WTC11 (cell line): ENCODE measurements around the gene PIP4K2C. TPM values are rescaled to one million over a fixed set of nuclear protein-coding genes. Genes with fewer than 3 reads are reported as not detected.

ENCODE experiments used
- ATAC-seq: fragments of 200-7000 bp; cut with Tn5 transposase; 2 replicates; pipeline ENCODE4 v1.10.0; 2021; ENCODE audit warnings: mild to moderate bottlenecking, moderate library complexity
- CTCF ChIA-PET: fragments of 300-600 bp; sonication (Branson Sonifier 250); formaldehyde crosslinking; loops from one replicate; lab custom pipeline; 2021; ENCODE audit warnings: antibody characterized with exemption; lab: Charles Lee
- POLR2A ChIA-PET: fragments of 350-600 bp; sonication (Branson Sonifier 250); formaldehyde crosslinking; loops from one replicate; lab custom pipeline; 2021; ENCODE audit warnings: antibody characterized with exemption; lab: Charles Lee
- DNase-seq: peaks from one replicate; pipeline ENCODE4 v3.0.0; 2021; ENCODE audit warnings: low spot score
- H3K27ac Mint-ChIP-seq: 2 replicates; pipeline ENCODE4 v1.8.0; 2021; ENCODE audit warnings: mixed read lengths
- H3K27me3 Mint-ChIP-seq: 2 replicates; pipeline ENCODE4 v1.8.0; 2021; ENCODE audit warnings: low read depth, mild to moderate bottlenecking, moderate library complexity, mixed read lengths
- H3K36me3 Mint-ChIP-seq: 2 replicates; pipeline ENCODE4 v1.8.0; 2021; ENCODE audit warnings: mixed read lengths
- H3K4me1 Mint-ChIP-seq: 2 replicates; pipeline ENCODE4 v1.8.0; 2022; ENCODE audit warnings: mixed read lengths
- H3K4me3 Mint-ChIP-seq: 2 replicates; pipeline ENCODE4 v1.8.0; 2021; ENCODE audit warnings: mild to moderate bottlenecking, moderate library complexity, mixed read lengths
- H3K9me3 Mint-ChIP-seq: 2 replicates; pipeline ENCODE4 v1.8.0; 2021; ENCODE audit warnings: mixed read lengths
- E2F5 ChIP-seq: sonication (generic); formaldehyde crosslinking; IDR thresholded peaks from 2 replicates; pipeline ENCODE4 v1.8.1; 2022; ENCODE audit warnings: mild to moderate bottlenecking, moderate library complexity, missing genetic modification reagents
- FOXP1 ChIP-seq: sonication (generic); formaldehyde crosslinking; IDR thresholded peaks from 2 replicates; pipeline ENCODE4 v1.8.0; 2022; ENCODE audit warnings: missing genetic modification reagents, mild to moderate bottlenecking, moderate library complexity, borderline replicate concordance
- MLX ChIP-seq: sonication (generic); formaldehyde crosslinking; IDR thresholded peaks from 2 replicates; pipeline ENCODE4 v1.8.1; 2023; ENCODE audit warnings: mild to moderate bottlenecking, missing genetic modification reagents, moderate library complexity
- TCF7 ChIP-seq: sonication (generic); formaldehyde crosslinking; IDR thresholded peaks from 2 replicates; pipeline ENCODE4 v1.8.0; 2022; ENCODE audit warnings: mild to moderate bottlenecking, low read depth, missing genetic modification reagents, moderate library complexity
- ZNF317 ChIP-seq: sonication (generic); formaldehyde crosslinking; IDR thresholded peaks from 2 replicates; pipeline ENCODE4 v1.8.1; 2023; ENCODE audit warnings: low read depth, mild to moderate bottlenecking, moderate library complexity, missing genetic modification reagents, borderline replicate concordance
- ZNF396 ChIP-seq: fragments of 250-450 bp; sonication (Bioruptor Pico); IDR thresholded peaks from 2 replicates; pipeline ENCODE4 v1.8.0; 2021; ENCODE audit warnings: mild to moderate bottlenecking, moderate library complexity, borderline replicate concordance
- ZNF532 ChIP-seq: fragments of 250-450 bp; sonication (Bioruptor Pico); IDR thresholded peaks from 2 replicates; pipeline ENCODE4 v1.9.0; 2021; ENCODE audit warnings: mild to moderate bottlenecking, borderline replicate concordance
- total RNA-seq: library from RNA; stranded (reverse); gene quantifications from 3 replicates; pipeline ENCODE4 v1.2.3, GENCODE V29; 2021
- TF ChIP-seq, protein P1 (sequence below): sonication (generic); formaldehyde crosslinking; IDR thresholded peaks from 2 replicates; pipeline ENCODE4 v1.8.0; 2022; ENCODE audit warnings: mild to moderate bottlenecking, missing genetic modification reagents
- TF ChIP-seq, protein P2 (sequence below): sonication (generic); formaldehyde crosslinking; IDR thresholded peaks from 2 replicates; pipeline ENCODE4 v1.8.1; 2023; ENCODE audit warnings: mild to moderate bottlenecking, missing genetic modification reagents, moderate library complexity

PIP4K2C gene
- total RNA-seq, 1 experiment from 2014 or later: 25.4 TPM

GRCh38 chr12:57619434-57620244 lies 28.6 kb downstream of the PIP4K2C start:
- DNase-seq: peak; percentile 52
- peaks cover 100% of the 10 kb centered on the region for H3K27me3 Mint-ChIP-seq
- peak overlapping the region; percentile 78 for H3K4me3 Mint-ChIP-seq

DNA sequence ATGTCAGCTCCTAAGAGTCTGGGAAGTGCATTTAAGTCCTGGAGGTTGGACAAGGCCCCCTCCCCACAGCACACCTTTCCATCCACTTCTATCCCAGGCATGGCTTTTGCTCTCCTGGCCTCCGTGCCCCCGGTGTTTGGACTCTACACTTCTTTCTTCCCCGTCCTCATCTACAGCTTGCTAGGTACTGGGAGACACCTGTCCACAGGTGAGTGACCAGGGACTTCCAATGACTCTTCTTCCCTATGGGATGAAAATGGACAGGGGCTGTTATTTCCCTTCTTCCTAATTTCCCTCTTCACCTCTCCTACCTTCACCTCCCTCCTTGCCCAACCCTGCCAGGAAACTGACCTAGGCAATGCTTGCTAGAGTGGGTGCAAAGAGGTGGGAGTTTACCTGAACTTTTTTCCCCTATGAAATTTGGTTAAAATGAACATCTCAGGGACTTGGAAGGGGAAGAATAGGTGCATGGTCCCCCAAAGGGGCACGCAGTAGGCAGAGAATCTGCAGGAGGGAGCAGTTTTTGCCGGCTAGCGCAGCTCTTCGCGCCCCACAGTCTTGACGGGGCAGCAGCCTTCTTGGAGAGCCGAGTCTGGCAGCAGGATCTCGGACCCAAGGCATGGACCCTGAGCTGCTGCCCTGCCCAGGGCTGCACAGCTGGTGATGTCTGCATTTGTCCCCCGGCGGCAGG lies 29.4 kb downstream of the PIP4K2C start:
- H3K36me3 Mint-ChIP-seq: peaks cover 2% of the 10 kb centered on the region; the same call in 1 of the 2 replicates
- H3K4me3 Mint-ChIP-seq: peak overlapping the region; percentile 78
- CTCF ChIA-PET: interaction anchor here (0.7 to 3.6 kb wide), 13 partner anchors 8 to 136 kb away, joined by 5 to 74 read pairs (median 14); partner anchors contain the start of genes ARHGEF25, B4GALNT1 and PIP4K2C
- peaks cover 100% of the 10 kb centered on the region for H3K27me3 Mint-ChIP-seq
- ATAC-seq (no peak), DNase-seq (no peak)
- no peak for TF ChIP-seq ZNF532
- POLR2A ChIA-PET: interaction anchor here (1.0 to 2.3 kb wide), 4 partner anchors 10 to 115 kb away, joined by 3 to 11 read pairs (median 4); partner anchors contain the start of genes ARHGEF25 and B4GALNT1
- H3K4me1 Mint-ChIP-seq: peaks cover 24% of the 10 kb centered on the region
- no peaks in the 10 kb centered on the region for H3K9me3 Mint-ChIP-seq
- no peak overlapping the region for H3K27ac Mint-ChIP-seq

More at GRCh38 chr12:57619434-57620244, 28.6 kb downstream of the PIP4K2C start:
- ChIA-PET POLR2A (interaction anchor here (0.9 to 2.3 kb wide), 4 partner anchors 9 to 116 kb away, joined by 3 to 11 read pairs (median 4); partner anchors contain the start of genes ARHGEF25 and B4GALNT1), CTCF (interaction anchor here (0.9 to 3.6 kb wide), 12 partner anchors 8 to 137 kb away, joined by 3 to 74 read pairs (median 16); partner anchors contain the start of genes ARHGEF25, B4GALNT1 and PIP4K2C)
- no peaks in the 10 kb centered on the region for H3K9me3 Mint-ChIP-seq
- H3K27ac Mint-ChIP-seq: no peak overlapping the region
- peaks cover 2% of the 10 kb centered on the region for H3K36me3 Mint-ChIP-seq
- ATAC-seq: peak; percentile 38
- H3K4me1 Mint-ChIP-seq: peaks cover 25% of the 10 kb centered on the region
- TF ChIP-seq ZNF317 (CRISPR knock-in tag) (0 out of 2 replicates have a peak, but pooled peaks have one; percentile 14), ZNF532 (no peak), TCF7 (CRISPR knock-in tag) (no peak), MLX (CRISPR knock-in tag) (no peak)
- TF ChIP-seq, protein P1, sequence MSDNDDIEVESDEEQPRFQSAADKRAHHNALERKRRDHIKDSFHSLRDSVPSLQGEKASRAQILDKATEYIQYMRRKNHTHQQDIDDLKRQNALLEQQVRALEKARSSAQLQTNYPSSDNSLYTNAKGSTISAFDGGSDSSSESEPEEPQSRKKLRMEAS (CRISPR knock-in tag): peak; percentile 66

DNA sequence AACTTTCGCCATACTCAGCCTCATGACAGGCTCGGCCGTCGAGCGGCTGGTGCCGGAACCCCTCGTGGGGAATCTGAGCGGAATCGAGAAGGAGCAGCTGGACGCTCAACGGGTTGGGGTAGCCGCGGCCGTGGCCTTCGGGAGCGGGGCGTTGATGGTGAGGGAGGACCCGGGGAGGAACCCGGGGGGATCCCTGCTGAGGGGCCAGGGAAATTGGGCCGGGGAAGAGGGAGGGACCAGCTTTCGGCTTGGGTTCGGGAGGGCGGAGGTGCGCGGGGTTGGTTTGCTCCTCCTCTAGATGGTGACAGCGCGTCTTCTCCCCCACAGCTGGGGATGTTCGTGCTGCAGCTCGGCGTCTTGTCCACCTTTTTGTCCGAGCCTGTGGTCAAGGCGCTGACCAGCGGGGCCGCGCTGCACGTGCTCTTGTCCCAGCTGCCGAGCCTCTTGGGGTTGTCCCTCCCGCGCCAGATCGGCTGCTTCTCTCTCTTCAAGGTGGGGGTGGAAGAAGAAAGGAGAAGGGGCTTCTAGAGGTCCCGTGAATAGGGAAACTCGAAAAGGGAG lies 30.0 kb downstream of the PIP4K2C start:
- Mint-ChIP-seq H3K9me3 (no peaks in the 10 kb centered on the region), H3K4me3 (peak overlapping the region; percentile 78), H3K36me3 (peaks cover 2% of the 10 kb centered on the region; the same call in 1 of the 2 replicates), H3K4me1 (peaks cover 24% of the 10 kb centered on the region), H3K27ac (no peak overlapping the region), H3K27me3 (peaks cover 100% of the 10 kb centered on the region)
- TF ChIP-seq, protein P1 (CRISPR knock-in tag): 0 out of 2 replicates have a peak, but pooled peaks have one; percentile 21
- no peak for TF ChIP-seq ZNF396
- TF ChIP-seq, protein P2, sequence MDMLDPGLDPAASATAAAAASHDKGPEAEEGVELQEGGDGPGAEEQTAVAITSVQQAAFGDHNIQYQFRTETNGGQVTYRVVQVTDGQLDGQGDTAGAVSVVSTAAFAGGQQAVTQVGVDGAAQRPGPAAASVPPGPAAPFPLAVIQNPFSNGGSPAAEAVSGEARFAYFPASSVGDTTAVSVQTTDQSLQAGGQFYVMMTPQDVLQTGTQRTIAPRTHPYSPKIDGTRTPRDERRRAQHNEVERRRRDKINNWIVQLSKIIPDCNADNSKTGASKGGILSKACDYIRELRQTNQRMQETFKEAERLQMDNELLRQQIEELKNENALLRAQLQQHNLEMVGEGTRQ (CRISPR knock-in tag): 0 out of 2 replicates have a peak, but pooled peaks have one; percentile 10
- peak; percentile 15; the same call in 1 of the 2 replicates for TF ChIP-seq E2F5 (CRISPR knock-in tag)
- TF ChIP-seq FOXP1 (CRISPR knock-in tag): no peak
- peak; percentile 13 for ATAC-seq
- CTCF ChIA-PET: interaction anchor here (0.7 to 3.6 kb wide), 12 partner anchors 10 to 136 kb away, joined by 5 to 74 read pairs (median 16); partner anchors contain the start of genes ARHGEF25, B4GALNT1 and PIP4K2C
- POLR2A ChIA-PET: interaction anchor here (1.0 to 2.3 kb wide), 2 partner anchors 10 to 29 kb away, joined by 3 to 11 read pairs; partner anchors contain the start of gene ARHGEF25
- no peak for DNase-seq
